ENCODE measurements around the gene ZNF441. TPM values are rescaled to one million over a fixed set of nuclear protein-coding genes. Genes with fewer than 3 reads are reported as not detected.

The ZNF441 gene
- total and polyA plus RNA-seq, 4 donors, result 1.8 to 7.4 (median 5.7) TPM

DNA sequence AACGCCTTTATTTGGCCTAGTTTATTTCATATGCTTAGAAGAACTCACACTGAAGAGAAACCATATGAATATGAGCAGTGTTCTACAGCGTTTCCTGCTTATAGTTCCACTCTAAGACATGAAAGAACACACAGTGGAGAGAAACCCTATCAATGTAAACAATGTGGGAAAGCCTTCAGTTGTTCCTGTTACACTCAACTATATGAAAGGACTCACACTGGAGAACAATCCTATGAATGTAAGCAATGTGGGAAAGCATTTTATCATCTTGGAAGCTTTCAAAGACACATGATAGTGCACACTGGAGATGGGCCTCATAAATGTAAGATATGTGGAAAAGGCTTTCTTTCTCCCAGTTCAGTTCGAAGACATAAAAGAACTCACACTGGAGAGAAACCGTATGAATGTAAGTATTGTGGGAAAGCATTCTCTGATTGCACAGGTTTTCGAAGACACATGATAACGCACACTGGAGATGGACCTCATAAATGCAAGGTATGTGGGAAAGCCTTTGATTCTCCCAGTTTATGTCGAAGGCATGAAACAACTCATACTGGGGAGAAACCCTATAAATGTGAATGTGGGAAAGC, 13.7 kb downstream of the ZNF441 start:
- WGBS, result 97% methylated on average over 7 of the region's 7 CpGs
- H3K4me1 ChIP-seq (ENCODE audit: control insufficient read depth in 4 of 4, insufficient read depth in 4 of 4, low read length in 3 of 4), result no peaks in the 10 kb centered on the region
- peaks cover 50 to 84% (median 61%) of the 10 kb centered on the region in 4 donors for H3K9me3 ChIP-seq (ENCODE audit: control insufficient read depth in 4 of 4, low read length in 3 of 4)
- TF ChIP-seq SP1 (IDR thresholded peaks at IDR 0.05) (no peak), YY1 (IDR thresholded peaks at IDR 0.05) (no peak), MAX (IDR thresholded peaks at IDR 0.05) (no peak), EGR1 (IDR thresholded peaks at IDR 0.05; ENCODE audit: low read depth in 2 of 2) (no peak), HNF4A (conservative IDR thresholded peaks at IDR 0.05) (no peak), HNF4G (IDR thresholded peaks at IDR 0.05) (no peak), ZBTB33 (IDR thresholded peaks at IDR 0.05) (no peak), CTCF (IDR thresholded peaks at IDR 0.05; ENCODE audit: low read depth, low read length, missing input control) (no peak), JUND (IDR thresholded peaks at IDR 0.05) (no peak), FOXA2 (IDR thresholded peaks at IDR 0.05) (no peak), TAF1 (conservative IDR thresholded peaks at IDR 0.05) (no peak), NR2F2 (IDR thresholded peaks at IDR 0.05) (no peak), RXRA (IDR thresholded peaks at IDR 0.05) (no peak), FOXA1 (IDR thresholded peaks at IDR 0.05) (no peak), ATF3 (IDR thresholded peaks at IDR 0.05) (no peak), RAD21 (IDR thresholded peaks at IDR 0.05) (no peak), GABPA (IDR thresholded peaks at IDR 0.05 in 1 of 2, conservative IDR thresholded peaks at IDR 0.05 in 1 of 2) (no peak)
- TF ChIP-seq, protein P1, sequence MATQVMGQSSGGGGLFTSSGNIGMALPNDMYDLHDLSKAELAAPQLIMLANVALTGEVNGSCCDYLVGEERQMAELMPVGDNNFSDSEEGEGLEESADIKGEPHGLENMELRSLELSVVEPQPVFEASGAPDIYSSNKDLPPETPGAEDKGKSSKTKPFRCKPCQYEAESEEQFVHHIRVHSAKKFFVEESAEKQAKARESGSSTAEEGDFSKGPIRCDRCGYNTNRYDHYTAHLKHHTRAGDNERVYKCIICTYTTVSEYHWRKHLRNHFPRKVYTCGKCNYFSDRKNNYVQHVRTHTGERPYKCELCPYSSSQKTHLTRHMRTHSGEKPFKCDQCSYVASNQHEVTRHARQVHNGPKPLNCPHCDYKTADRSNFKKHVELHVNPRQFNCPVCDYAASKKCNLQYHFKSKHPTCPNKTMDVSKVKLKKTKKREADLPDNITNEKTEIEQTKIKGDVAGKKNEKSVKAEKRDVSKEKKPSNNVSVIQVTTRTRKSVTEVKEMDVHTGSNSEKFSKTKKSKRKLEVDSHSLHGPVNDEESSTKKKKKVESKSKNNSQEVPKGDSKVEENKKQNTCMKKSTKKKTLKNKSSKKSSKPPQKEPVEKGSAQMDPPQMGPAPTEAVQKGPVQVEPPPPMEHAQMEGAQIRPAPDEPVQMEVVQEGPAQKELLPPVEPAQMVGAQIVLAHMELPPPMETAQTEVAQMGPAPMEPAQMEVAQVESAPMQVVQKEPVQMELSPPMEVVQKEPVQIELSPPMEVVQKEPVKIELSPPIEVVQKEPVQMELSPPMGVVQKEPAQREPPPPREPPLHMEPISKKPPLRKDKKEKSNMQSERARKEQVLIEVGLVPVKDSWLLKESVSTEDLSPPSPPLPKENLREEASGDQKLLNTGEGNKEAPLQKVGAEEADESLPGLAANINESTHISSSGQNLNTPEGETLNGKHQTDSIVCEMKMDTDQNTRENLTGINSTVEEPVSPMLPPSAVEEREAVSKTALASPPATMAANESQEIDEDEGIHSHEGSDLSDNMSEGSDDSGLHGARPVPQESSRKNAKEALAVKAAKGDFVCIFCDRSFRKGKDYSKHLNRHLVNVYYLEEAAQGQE (IDR thresholded peaks at IDR 0.05), result no peak
- H3K4me3 ChIP-seq (ENCODE audit: low read depth in 1 of 3, low read length in 3 of 3), result peak overlapping the region in 2 of 3 donors; percentile 60 to 73
- H3K36me3 ChIP-seq (ENCODE audit: control insufficient read depth in 4 of 4, insufficient read depth in 3 of 4, low read depth in 1 of 4, low read length in 3 of 4), result peaks cover 15 to 61% (median 53%) of the 10 kb centered on the region in 4 donors
- H3K27me3 ChIP-seq (ENCODE audit: control insufficient read depth in 4 of 4, insufficient read depth in 4 of 4, low read length in 3 of 4), result no peaks in the 10 kb centered on the region
- DNase-seq (ENCODE audit: low spot score), result no peak
- no peak overlapping the region for H3K27ac ChIP-seq (ENCODE audit: low read depth in 1 of 2, low read length in 2 of 2)
- H3K9ac ChIP-seq (ENCODE audit: low read depth in 1 of 2, low read length in 2 of 2), result no peak overlapping the region
